Measurements from ENCODE around the gene PDZD2. TPM values are rescaled to one million over a fixed set of nuclear protein-coding genes. Genes with fewer than 3 reads are reported as not detected.

Gene PDZD2
- total and polyA plus RNA-seq, 11 donors: 28.3 to 116 (median 80.6) TPM

DNA sequence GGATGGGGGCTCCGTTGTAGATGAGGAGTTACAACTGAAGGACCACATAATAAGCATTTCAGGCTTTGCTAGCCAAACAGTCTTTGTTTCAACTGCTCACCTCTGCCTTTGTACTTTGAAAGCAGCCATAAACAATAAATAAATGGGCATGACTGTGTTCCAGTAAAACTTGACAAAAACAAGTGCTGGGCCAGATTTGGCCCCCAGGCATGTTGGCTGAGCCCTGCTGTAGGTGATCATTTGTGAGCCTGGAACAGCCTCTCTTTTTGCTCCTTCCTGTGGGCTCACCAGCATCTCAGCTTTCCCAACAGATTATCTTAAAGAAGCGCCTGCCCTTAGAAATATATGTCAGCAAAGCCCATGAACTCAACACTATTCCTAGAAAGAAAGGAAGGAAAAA is 385.8 kb downstream of the PDZD2 start:
- Histone ChIP-seq H3K4me1 (peaks cover 13 to 56% (median 32%) of the 10 kb centered on the region in 12 donors), H3K9me3 (no peaks in the 10 kb centered on the region), H3K27ac (no peak overlapping the region), H3K4me3 (no peak overlapping the region), H3K27me3 (no peaks in the 10 kb centered on the region), H3K36me3 (peaks cover 0 to 8% (median 0%) of the 10 kb centered on the region in 9 donors)
- intact Hi-C loops (cut with DNase I): loop anchor here in 4 of 10 donors (5.0 to 10.0 kb wide), 3 partner anchors 87 to 172 kb away; no protein-coding TSS in a partner anchor
- ATAC-seq (no peak), DNase-seq (no peak)
- TF ChIP-seq CTCF (IDR thresholded peaks at IDR 0.05) (no peak), POLR2A (IDR thresholded peaks at IDR 0.05) (no peak)
- 91 to 99% (median 93%) methylated on average over 2 of the region's 2 CpGs for WGBS, 4 donors

GRCh38 chr5:32027093-32027716 is 388.3 kb downstream of the PDZD2 start:
- H3K9me3 ChIP-seq: no peaks in the 10 kb centered on the region
- peak overlapping the region; percentile 66 to 87 (median 79) for H3K27ac ChIP-seq
- H3K4me3 ChIP-seq: peak overlapping the region in 6 of 12 donors; percentile 8 to 23 (median 14)
- H3K27me3 ChIP-seq: no peaks in the 10 kb centered on the region
- ATAC-seq: peak in 2 of 4 donors; percentile 0 to 5
- 34 to 50% (median 40%) methylated on average over 14 of the region's 14 CpGs for WGBS, 4 donors
- peaks cover 19 to 65% (median 51%) of the 10 kb centered on the region in 12 donors for H3K4me1 ChIP-seq
- TF ChIP-seq CTCF (IDR thresholded peaks at IDR 0.05) (no peak), POLR2A (IDR thresholded peaks at IDR 0.05) (no peak)
- intact Hi-C loops (cut with DNase I): loop anchor here in 4 of 10 donors (5.0 to 10.0 kb wide), 3 partner anchors 90 to 175 kb away; no protein-coding TSS in a partner anchor
- peaks cover 0 to 8% (median 0%) of the 10 kb centered on the region in 9 donors for H3K36me3 ChIP-seq
- no peak for DNase-seq

GRCh38 chr5:32027717-32028458 is 389.0 kb downstream of the PDZD2 start:
- ATAC-seq (peak; percentile 84 to 96 (median 92)), DNase-seq (peak in 4 of 5 donors; percentile 74 to 82 (median 79))
- WGBS, 4 donors: 4 to 20% (median 6%) methylated on average over 10 of the region's 10 CpGs
- Histone ChIP-seq H3K27me3 (no peaks in the 10 kb centered on the region), H3K4me1 (peaks cover 19 to 72% (median 58%) of the 10 kb centered on the region in 12 donors), H3K36me3 (peaks cover 0 to 6% (median 0%) of the 10 kb centered on the region in 9 donors), H3K9me3 (no peaks in the 10 kb centered on the region), H3K4me3 (peak overlapping the region in 6 of 12 donors; percentile 8 to 23 (median 14)), H3K27ac (peak overlapping the region; percentile 66 to 87 (median 80))
- intact Hi-C loops (cut with DNase I): loop anchor here in 4 of 10 donors (5.0 to 10.0 kb wide), 3 partner anchors 91 to 176 kb away; no protein-coding TSS in a partner anchor
- TF ChIP-seq POLR2A (IDR thresholded peaks at IDR 0.05): no peak
- TF ChIP-seq CTCF (IDR thresholded peaks at IDR 0.05): no peak

DNA sequence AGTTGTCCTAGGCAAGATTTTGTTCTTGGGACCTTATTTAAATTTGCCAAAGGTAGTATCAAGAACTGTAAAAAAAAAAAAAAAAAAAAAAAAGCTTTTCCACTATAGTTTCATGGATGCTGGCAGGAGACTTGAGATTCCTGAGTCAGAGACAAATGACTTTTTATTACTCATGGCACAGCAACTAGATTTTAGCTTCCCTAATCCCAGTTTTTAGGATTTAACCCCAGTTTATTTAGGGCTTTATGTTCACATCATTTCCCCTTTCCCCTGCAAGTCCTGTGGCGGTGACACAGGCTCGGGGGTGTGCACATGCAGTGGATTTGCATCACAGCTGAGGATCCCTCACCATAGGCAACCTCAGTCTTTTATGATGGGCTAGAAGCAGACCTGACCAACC is 390.3 kb downstream of the PDZD2 start:
- Histone ChIP-seq H3K9me3 (no peaks in the 10 kb centered on the region), H3K27me3 (no peaks in the 10 kb centered on the region), H3K4me1 (peaks cover 19 to 83% (median 63%) of the 10 kb centered on the region in 12 donors), H3K27ac (peak overlapping the region; percentile 35 to 87 (median 80)), H3K36me3 (no peaks in the 10 kb centered on the region), H3K4me3 (no peak overlapping the region)
- ATAC-seq (no peak), DNase-seq (no peak)
- intact Hi-C loops (cut with DNase I): loop anchor here in 4 of 10 donors (5.0 to 10.0 kb wide), 3 partner anchors 92 to 177 kb away; no protein-coding TSS in a partner anchor
- 85 to 90% (median 88%) methylated on average over 2 of the region's 2 CpGs for WGBS, 4 donors
- no peak for TF ChIP-seq CTCF (IDR thresholded peaks at IDR 0.05)
- TF ChIP-seq POLR2A (IDR thresholded peaks at IDR 0.05): no peak

Measured in heart left ventricle (tissue), 16 donors.